Activated T-cell treated with anti-CD3 and anti-CD28 coated beads, Interleukin-2, amount 50 U/mL, for 72 hours (primary cell): Measurements from ENCODE around the gene SENP1. TPM values are rescaled to one million over a fixed set of nuclear protein-coding genes. Genes with fewer than 3 reads are reported as not detected.

ENCODE experiments used
- ATAC-seq, 2 donors: fragments of 150-1000 bp; cut with Tn5 transposase; replicated peaks in 1 of 2; 2 replicates each; pipeline ENCODE4 v1.10.0; 2021; ENCODE audit warnings: moderate library complexity in 2 of 2, mild to moderate bottlenecking in 1 of 2
- DNase-seq, 2 donors: peaks; one replicate each; pipeline ENCODE4 v3.0.0; 2021 to 2022; ENCODE audit warnings: mixed read lengths in 1 of 2
- H3K27ac Mint-ChIP-seq: one replicate; pipeline ENCODE4 v1.8.0; 2022; ENCODE audit warnings: mild to moderate bottlenecking, moderate library complexity, mixed read lengths
- H3K27me3 Mint-ChIP-seq: one replicate; pipeline ENCODE4 v1.8.0; 2022; ENCODE audit warnings: low read depth, mixed read lengths
- H3K36me3 Mint-ChIP-seq, 2 donors: one replicate each; pipeline ENCODE4 v1.8.0; 2022; ENCODE audit warnings: mixed read lengths in 2 of 2, mild to moderate bottlenecking in 1 of 2; ENCODE audit not compliant: insufficient read depth in 2 of 2
- H3K4me1 Mint-ChIP-seq: one replicate; pipeline ENCODE4 v1.8.0; 2022; ENCODE audit warnings: low read depth, mixed read lengths
- H3K4me3 Mint-ChIP-seq, 2 donors: one replicate each; pipeline ENCODE4 v1.8.0; 2022; ENCODE audit warnings: mild to moderate bottlenecking in 2 of 2, mixed read lengths in 2 of 2, moderate library complexity in 2 of 2
- H3K9me3 Mint-ChIP-seq, 2 donors: one replicate each; pipeline ENCODE4 v1.8.0; 2022; ENCODE audit warnings: mixed read lengths in 2 of 2
- total RNA-seq, 2 donors: library from RNA; stranded (reverse); gene quantifications; one replicate each; pipeline ENCODE4 v1.2.3, GENCODE V29; 2022

The SENP1 gene
- total RNA-seq, 2 donors from 2014 or later, result 58.4 to 68.7 TPM

DNA sequence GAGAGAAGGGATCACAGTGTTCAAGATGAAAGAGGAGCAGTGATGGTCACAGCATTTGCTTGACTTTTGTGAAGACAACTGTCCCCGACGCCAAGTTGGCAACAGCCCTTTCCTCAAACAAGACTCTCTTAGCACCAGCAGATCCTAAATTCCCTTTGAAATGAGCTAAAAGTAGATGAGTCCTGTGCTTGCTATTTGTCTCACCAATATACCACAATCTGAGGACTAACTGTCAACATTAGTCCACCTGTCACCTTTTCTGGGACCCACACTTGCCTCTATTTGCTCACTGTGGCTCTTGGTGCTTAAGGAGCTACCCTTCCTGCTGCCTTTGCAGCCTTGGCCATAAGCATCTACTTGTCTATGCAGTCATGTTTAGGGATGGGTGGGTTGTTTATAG is 54.2 kb downstream of the SENP1 start:
- Mint-ChIP-seq H3K4me3 (no peak overlapping the region), H3K4me1 (no peaks in the 10 kb centered on the region), H3K36me3 (peaks cover 0 to 1% of the 10 kb centered on the region in 2 donors), H3K27ac (no peak overlapping the region), H3K27me3 (no peaks in the 10 kb centered on the region), H3K9me3 (no peaks in the 10 kb centered on the region)
- no peak for DNase-seq
- ATAC-seq, result no peak

DNA sequence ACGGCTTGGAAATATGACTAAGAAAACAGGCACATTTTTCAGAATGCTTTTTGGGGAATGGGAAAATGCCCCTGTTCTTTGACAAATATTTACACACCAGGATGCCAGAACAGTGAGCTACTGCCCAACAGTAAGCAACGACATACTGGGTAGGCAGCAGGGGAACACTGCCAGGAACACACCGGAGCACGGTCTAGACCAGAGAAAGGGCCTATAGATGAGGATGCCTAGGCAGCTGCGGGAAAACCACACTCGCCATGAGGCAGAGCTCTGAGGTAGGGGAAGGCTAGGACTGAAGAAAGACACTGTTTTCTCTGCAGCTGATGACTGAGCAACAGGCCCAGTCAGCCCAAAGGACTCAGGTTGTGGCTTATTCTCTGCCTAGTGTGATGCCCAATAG is 55.7 kb downstream of the SENP1 start:
- H3K4me3 Mint-ChIP-seq, result no peak overlapping the region
- H3K27me3 Mint-ChIP-seq, result no peaks in the 10 kb centered on the region
- peaks cover under 1 to 3% of the 10 kb centered on the region in 2 donors for H3K36me3 Mint-ChIP-seq
- no peak overlapping the region for H3K27ac Mint-ChIP-seq
- DNase-seq, result no peak
- H3K4me1 Mint-ChIP-seq, result no peaks in the 10 kb centered on the region
- H3K9me3 Mint-ChIP-seq, result no peaks in the 10 kb centered on the region
- no peak for ATAC-seq

DNA sequence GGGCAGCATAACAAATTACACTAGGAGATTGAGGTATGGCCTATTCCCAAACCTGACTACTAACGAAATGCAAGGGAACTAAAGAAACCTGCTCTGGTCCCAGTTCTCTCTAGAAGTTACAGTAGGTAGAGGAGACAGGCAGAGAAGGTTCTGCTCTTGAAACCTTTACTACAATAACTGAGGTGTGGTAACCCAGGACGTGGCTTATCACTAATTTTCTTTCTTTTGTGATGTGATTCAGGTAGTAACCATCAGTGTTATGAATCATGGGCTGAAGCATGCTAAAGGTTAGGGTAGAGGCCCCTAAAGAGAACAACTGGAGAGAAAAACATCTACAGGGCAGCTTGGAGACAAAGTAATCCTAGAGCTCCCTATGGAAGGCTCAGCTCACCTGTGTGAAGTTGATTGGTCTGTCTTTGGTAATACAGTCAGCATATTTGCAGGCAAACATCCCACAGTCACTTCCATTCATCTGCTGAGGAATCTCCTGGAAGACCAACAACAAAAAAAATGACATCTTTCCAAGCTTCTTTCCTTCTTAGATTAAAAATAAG is 59.8 kb downstream of the SENP1 start:
- peak; percentile 50 to 64 for ATAC-seq
- Mint-ChIP-seq H3K4me1 (no peaks in the 10 kb centered on the region), H3K27me3 (no peaks in the 10 kb centered on the region), H3K9me3 (no peaks in the 10 kb centered on the region), H3K27ac (no peak overlapping the region), H3K36me3 (peaks cover 0 to 3% of the 10 kb centered on the region in 2 donors), H3K4me3 (no peak overlapping the region)
- DNase-seq, result no peak

DNA sequence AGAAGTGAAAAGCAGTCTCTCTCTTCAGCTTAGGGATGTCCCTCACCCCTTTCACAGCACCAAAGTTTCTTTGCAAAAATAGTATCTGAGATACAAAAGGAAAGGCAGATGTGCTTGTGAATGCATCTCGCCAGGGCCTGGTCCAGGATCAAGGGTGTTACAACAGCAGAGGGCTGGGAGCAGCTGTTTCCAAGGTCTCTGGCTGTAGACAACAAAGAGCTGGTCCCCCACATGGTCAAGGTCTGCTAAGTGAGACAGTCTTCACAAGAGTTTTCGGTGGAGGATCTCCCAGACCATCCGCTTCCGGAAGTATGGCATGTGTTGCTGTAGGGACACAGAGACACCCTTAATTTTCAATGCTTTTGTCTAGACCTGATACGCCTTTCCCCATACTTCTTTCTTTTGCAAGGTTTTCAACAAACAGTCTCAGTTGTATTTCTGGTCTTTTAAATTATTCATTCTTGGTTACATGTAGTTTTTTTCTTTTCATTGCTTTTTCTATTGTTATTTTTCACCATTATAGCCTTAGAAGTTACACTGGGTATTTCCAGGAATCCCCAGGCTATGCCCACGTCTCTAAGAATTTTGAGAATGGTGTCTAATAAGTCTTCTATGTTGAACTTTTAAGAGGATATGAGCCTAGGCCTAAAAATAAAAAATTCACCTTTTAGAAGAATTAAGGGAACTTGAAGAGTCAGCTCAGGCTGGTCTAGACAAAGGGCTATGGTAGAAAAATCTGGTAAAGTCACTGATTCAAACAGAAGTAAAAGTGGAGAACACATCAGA is 60.6 kb downstream of the SENP1 start:
- H3K4me1 Mint-ChIP-seq, result no peaks in the 10 kb centered on the region
- no peaks in the 10 kb centered on the region for H3K9me3 Mint-ChIP-seq
- no peak overlapping the region for H3K27ac Mint-ChIP-seq
- no peak for DNase-seq
- H3K36me3 Mint-ChIP-seq, result peaks cover 0 to 3% of the 10 kb centered on the region in 2 donors
- H3K27me3 Mint-ChIP-seq, result no peaks in the 10 kb centered on the region
- ATAC-seq, result no peak
- H3K4me3 Mint-ChIP-seq, result no peak overlapping the region

- no peak for DNase-seq
- H3K4me3 Mint-ChIP-seq, result no peak overlapping the region
- H3K9me3 Mint-ChIP-seq, result no peaks in the 10 kb centered on the region
- no peaks in the 10 kb centered on the region for H3K27me3 Mint-ChIP-seq
- peaks cover 0 to 3% of the 10 kb centered on the region in 2 donors for H3K36me3 Mint-ChIP-seq
- H3K4me1 Mint-ChIP-seq, result no peaks in the 10 kb centered on the region
- no peak for ATAC-seq
- no peak overlapping the region for H3K27ac Mint-ChIP-seq
Observed at GRCh38 chr12:48044396-48044795, 61.5 kb downstream of the SENP1 start.

DNA sequence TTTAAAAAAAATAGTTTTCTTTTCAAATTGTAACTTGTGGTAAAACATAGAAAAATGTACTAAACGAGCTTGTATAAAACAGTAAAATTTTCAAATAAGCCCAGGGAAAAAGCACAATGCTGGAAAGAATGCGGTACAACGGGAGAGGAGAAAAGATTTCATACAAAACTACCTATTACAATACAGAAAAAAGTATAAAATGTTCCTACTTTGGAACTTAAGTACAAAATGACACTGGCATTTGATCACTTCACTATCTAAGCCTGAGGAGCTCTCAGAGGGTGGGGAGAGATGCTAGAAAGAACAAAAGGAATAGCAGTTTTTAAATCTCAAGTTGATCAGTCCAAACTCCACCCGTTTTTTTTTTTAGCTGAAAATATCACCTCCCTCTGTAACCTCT is 62.1 kb downstream of the SENP1 start:
- ATAC-seq, result no peak
- peak overlapping the region; percentile 93 for H3K27ac Mint-ChIP-seq
- H3K36me3 Mint-ChIP-seq, result peaks cover 0 to 3% of the 10 kb centered on the region in 2 donors
- DNase-seq, result no peak
- H3K27me3 Mint-ChIP-seq, result no peaks in the 10 kb centered on the region
- H3K4me1 Mint-ChIP-seq, result no peaks in the 10 kb centered on the region
- H3K9me3 Mint-ChIP-seq, result no peaks in the 10 kb centered on the region
- H3K4me3 Mint-ChIP-seq, result no peak overlapping the region

DNA sequence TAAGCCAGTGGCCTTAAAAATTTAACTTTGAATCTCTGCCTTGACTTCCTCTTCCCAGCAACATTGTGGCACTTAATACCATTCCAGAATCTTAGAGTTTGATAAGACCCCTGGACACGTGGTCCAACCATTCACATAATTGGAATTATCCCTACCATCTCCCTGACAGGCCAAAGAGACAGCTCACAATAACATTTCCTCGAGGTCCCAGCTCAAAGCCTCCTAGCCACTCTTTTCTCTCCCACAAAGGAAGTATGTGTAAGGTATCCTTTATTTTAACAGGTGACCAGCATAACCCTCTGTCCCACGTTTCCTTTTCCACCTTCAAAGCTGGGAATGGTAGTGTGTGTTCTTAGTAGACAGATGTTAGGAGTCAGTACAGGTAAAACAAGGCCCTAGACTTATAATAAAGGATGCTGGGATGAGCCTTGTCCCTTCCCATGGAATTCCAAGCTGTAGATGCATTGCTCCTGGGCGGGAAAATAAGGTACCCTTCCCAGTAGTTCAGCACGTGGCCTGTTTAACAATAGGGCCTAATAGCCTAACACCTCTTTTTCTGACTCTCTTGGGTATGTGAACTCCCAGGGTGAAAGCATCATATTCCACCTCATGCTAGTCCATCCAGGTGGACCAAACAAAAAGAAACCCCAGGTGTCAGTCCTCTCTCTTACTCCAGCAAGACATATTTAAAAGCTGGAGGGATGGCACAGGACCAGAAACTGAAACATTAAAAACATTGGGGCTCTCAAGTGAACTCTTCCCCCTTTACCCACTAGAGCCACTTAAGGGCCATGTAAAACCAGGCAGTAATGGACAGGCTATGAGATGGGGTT is 64.1 kb downstream of the SENP1 start:
- Mint-ChIP-seq H3K27me3 (no peaks in the 10 kb centered on the region), H3K9me3 (no peaks in the 10 kb centered on the region), H3K4me1 (peaks cover 4% of the 10 kb centered on the region), H3K36me3 (peaks cover 0 to 3% of the 10 kb centered on the region in 2 donors), H3K4me3 (no peak overlapping the region), H3K27ac (no peak overlapping the region)
- ATAC-seq (no peak), DNase-seq (no peak)

GRCh38 chr12:48040354-48040753 is 65.5 kb downstream of the SENP1 start:
- Mint-ChIP-seq H3K27me3 (no peaks in the 10 kb centered on the region), H3K4me3 (no peak overlapping the region), H3K9me3 (no peaks in the 10 kb centered on the region), H3K27ac (no peak overlapping the region), H3K36me3 (peaks cover 0 to 1% of the 10 kb centered on the region in 2 donors), H3K4me1 (peaks cover 4% of the 10 kb centered on the region)
- DNase-seq, result no peak
- ATAC-seq, result no peak

GRCh38 chr12:48039151-48039550 is 66.7 kb downstream of the SENP1 start:
- Mint-ChIP-seq H3K4me3 (no peak overlapping the region), H3K36me3 (no peaks in the 10 kb centered on the region), H3K9me3 (no peaks in the 10 kb centered on the region), H3K27ac (no peak overlapping the region), H3K27me3 (no peaks in the 10 kb centered on the region), H3K4me1 (peaks cover 4% of the 10 kb centered on the region)
- ATAC-seq (no peak), DNase-seq (no peak)

DNA sequence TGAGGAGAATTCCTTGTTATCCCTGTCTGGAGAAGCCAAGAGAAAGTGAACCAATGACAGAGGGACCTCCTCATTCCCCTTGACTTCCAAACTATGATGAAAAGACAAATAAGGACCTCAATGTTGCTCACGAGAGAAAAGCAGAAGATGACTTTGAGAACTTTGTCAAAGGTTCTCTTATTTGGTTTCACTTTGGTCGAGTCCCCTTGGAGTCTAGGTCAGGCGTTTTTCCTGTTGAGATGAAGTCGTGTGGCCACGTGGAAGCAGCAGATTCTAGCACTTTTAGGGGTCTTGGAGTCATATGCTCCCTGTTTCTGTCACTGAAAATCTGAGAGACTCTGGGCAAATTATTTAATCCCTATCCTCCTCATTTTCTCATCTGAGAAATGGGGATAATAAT is 67.8 kb downstream of the SENP1 start:
- Mint-ChIP-seq H3K36me3 (no peaks in the 10 kb centered on the region), H3K27ac (no peak overlapping the region), H3K9me3 (no peaks in the 10 kb centered on the region), H3K4me3 (no peak overlapping the region), H3K4me1 (peaks cover 4% of the 10 kb centered on the region), H3K27me3 (no peaks in the 10 kb centered on the region)
- ATAC-seq (no peak), DNase-seq (no peak)

GRCh38 chr12:48037267-48037915 is 68.5 kb downstream of the SENP1 start:
- H3K27me3 Mint-ChIP-seq, result no peaks in the 10 kb centered on the region
- no peak overlapping the region for H3K27ac Mint-ChIP-seq
- no peak overlapping the region for H3K4me3 Mint-ChIP-seq
- H3K4me1 Mint-ChIP-seq, result peaks cover 4% of the 10 kb centered on the region
- no peaks in the 10 kb centered on the region for H3K9me3 Mint-ChIP-seq
- DNase-seq (no peak), ATAC-seq (no peak)
- H3K36me3 Mint-ChIP-seq, result no peaks in the 10 kb centered on the region

DNA sequence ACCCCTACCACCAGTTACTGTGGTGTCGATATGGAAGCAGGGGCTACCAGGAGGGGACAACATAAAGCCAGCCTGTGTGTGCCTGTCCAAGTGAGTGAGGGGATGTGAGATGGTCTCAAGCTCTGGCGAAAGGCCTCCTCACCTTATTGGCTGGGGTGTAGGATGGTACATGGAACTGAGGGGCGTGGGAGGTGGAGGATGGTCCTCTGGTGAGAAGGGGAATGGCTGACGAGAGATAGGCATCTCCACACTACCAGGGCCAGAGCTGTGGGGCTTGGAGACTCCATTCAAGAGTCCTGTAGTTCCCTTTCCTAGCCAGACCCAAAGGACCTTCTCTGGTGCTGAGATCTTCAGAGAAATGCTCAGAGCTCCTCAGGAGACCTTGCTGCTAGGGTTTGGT is 69.1 kb downstream of the SENP1 start:
- peaks cover 4% of the 10 kb centered on the region for H3K4me1 Mint-ChIP-seq
- H3K36me3 Mint-ChIP-seq, result no peaks in the 10 kb centered on the region
- H3K27me3 Mint-ChIP-seq, result no peaks in the 10 kb centered on the region
- H3K4me3 Mint-ChIP-seq, result no peak overlapping the region
- DNase-seq, result no peak
- no peak overlapping the region for H3K27ac Mint-ChIP-seq
- ATAC-seq, result no peak
- no peaks in the 10 kb centered on the region for H3K9me3 Mint-ChIP-seq
